Measurements from ENCODE around the gene BUD13. TPM values are rescaled to one million over a fixed set of nuclear protein-coding genes. Genes with fewer than 3 reads are reported as not detected.
A peak's percentile ranks its signal among the peaks of the same experiment; 100 is the strongest.

BUD13 gene
- total RNA-seq, 1 donor from 2014 or later = 15.0 TPM

- no peak for DNase-seq (ENCODE audit: extremely low spot score in 2 of 2)
- TF ChIP-seq POLR2A (IDR thresholded peaks at IDR 0.05) (no peak), POLR2AphosphoS5 (IDR thresholded peaks at IDR 0.05; ENCODE audit: insufficient read depth in 1 of 2, low read depth in 1 of 2) (no peak)
- TF ChIP-seq, protein P1, sequence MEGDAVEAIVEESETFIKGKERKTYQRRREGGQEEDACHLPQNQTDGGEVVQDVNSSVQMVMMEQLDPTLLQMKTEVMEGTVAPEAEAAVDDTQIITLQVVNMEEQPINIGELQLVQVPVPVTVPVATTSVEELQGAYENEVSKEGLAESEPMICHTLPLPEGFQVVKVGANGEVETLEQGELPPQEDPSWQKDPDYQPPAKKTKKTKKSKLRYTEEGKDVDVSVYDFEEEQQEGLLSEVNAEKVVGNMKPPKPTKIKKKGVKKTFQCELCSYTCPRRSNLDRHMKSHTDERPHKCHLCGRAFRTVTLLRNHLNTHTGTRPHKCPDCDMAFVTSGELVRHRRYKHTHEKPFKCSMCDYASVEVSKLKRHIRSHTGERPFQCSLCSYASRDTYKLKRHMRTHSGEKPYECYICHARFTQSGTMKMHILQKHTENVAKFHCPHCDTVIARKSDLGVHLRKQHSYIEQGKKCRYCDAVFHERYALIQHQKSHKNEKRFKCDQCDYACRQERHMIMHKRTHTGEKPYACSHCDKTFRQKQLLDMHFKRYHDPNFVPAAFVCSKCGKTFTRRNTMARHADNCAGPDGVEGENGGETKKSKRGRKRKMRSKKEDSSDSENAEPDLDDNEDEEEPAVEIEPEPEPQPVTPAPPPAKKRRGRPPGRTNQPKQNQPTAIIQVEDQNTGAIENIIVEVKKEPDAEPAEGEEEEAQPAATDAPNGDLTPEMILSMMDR (IDR thresholded peaks at IDR 0.05) = no peak
- intact Hi-C loops (cut with DNase I) = no loop called here
- no peak overlapping the region for H3K4me3 ChIP-seq
- H3K36me3 ChIP-seq = peaks cover 0 to 41% of the 10 kb centered on the region in 2 donors
- H3K9me3 ChIP-seq = no peaks in the 10 kb centered on the region
- no peaks in the 10 kb centered on the region for H3K27me3 ChIP-seq
- peaks cover under 1% of the 10 kb centered on the region for H3K4me1 ChIP-seq
- no peak overlapping the region for H3K27ac ChIP-seq
Measured at GRCh38 chr11:116777056-116777455, 4.3 kb upstream of the BUD13 start.

GRCh38 chr11:116776522-116776984 is 3.8 kb upstream of the BUD13 start:
- peaks cover 6% of the 10 kb centered on the region for H3K4me1 ChIP-seq
- H3K27ac ChIP-seq = no peak overlapping the region
- peaks cover 0 to 36% of the 10 kb centered on the region in 2 donors for H3K36me3 ChIP-seq
- no peaks in the 10 kb centered on the region for H3K9me3 ChIP-seq
- TF ChIP-seq POLR2A (IDR thresholded peaks at IDR 0.05) (no peak), POLR2AphosphoS5 (IDR thresholded peaks at IDR 0.05; ENCODE audit: insufficient read depth in 1 of 2, low read depth in 1 of 2) (no peak)
- TF ChIP-seq, protein P1 (IDR thresholded peaks at IDR 0.05) = no peak
- no peak for DNase-seq (ENCODE audit: extremely low spot score in 2 of 2)
- no peak overlapping the region for H3K4me3 ChIP-seq
- intact Hi-C loops (cut with DNase I) = no loop called here
- H3K27me3 ChIP-seq = no peaks in the 10 kb centered on the region

DNA sequence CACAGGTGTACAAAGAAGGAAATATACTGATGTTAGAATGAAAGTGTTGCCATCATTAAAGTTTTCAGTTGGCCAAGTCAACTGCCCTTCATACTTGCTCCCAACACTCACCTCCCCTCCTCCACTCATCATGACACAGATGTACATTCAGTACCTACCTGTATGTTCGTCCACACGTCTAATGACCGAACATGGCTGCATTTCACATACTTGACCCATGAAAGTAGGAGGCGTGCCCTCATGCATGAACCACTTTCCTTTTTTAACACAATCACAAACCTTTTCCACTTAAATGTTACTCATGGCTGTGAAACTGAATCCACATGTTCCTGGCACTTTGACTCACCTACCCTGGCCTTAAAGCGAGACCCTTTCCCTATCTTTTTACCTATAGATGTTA is 3.2 kb upstream of the BUD13 start:
- H3K4me3 ChIP-seq = no peak overlapping the region
- H3K27ac ChIP-seq = no peak overlapping the region
- H3K36me3 ChIP-seq = peaks cover 0 to 31% of the 10 kb centered on the region in 2 donors
- H3K9me3 ChIP-seq = no peaks in the 10 kb centered on the region
- no peak for TF ChIP-seq POLR2AphosphoS5 (IDR thresholded peaks at IDR 0.05; ENCODE audit: insufficient read depth in 1 of 2, low read depth in 1 of 2)
- no peak for TF ChIP-seq POLR2A (IDR thresholded peaks at IDR 0.05)
- TF ChIP-seq, protein P1 (IDR thresholded peaks at IDR 0.05) = no peak
- intact Hi-C loops (cut with DNase I) = no loop called here
- no peak for DNase-seq (ENCODE audit: extremely low spot score in 2 of 2)
- H3K27me3 ChIP-seq = no peaks in the 10 kb centered on the region
- peaks cover 11% of the 10 kb centered on the region for H3K4me1 ChIP-seq

DNA sequence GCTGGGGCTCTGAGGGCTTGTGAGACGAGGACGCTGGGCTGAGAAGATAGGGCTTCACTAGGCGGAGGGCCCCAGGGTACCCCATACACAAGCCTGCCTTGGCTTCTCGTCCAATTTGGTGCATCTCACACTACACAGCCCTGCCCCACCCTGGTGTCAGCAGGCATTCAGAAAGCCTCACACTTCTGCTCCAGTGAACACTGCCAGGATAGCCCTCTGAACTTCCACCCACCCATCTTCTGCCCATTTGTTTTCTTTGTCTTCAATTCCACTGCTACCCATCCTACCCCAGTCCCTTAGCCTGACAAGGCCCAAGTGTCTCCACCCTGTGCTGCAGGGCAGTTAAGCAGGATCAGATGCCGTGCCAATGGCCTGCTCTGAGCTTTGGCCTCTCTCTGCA is 1.9 kb upstream of the BUD13 start:
- no peak for DNase-seq (ENCODE audit: extremely low spot score in 2 of 2)
- intact Hi-C loops (cut with DNase I) = no loop called here
- TF ChIP-seq POLR2AphosphoS5 (IDR thresholded peaks at IDR 0.05; ENCODE audit: insufficient read depth in 1 of 2, low read depth in 1 of 2) (no peak), POLR2A (IDR thresholded peaks at IDR 0.05) (no peak)
- TF ChIP-seq, protein P1 (IDR thresholded peaks at IDR 0.05) = no peak

DNA sequence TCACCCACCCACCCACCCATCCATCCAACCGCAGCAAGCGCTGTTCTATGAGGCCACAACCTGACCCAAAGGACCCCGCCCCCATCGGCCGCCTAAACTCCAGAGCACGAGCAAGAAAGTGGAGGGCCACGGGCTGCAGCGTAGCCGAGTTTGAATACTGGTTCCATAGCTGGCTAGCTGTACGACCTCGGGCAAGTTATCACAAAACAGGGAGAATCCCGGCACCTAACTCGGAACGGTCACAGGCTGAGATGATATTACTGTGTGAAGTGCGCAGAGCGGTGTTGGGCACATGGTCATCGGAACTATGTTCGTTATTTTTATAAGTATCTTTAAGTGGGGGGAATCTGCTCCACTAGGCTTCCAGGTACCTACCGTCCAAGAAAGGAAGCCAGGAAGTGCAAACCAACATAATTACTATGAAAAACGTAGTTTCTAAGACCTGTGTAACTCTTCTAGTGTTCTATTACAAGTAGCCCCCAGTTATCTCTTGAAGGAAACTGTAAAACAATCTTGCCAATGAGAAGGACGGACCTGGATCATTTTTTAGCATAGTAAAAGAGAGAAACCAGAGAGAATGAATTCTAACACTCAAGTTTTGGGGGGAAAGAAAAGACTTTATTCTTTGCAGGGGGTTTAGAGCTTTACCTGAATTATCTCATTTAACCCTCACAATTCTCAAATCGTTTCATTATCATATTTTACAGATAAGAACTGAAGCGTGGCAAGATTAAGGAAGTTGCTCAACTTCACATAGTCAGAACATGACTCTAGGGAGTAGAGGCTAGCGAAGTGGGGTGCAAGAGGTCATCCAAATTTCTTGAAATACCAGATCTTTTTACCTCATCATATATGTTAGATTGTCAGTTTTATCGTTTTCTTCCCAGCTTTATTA is 663 bp upstream of the BUD13 start:
- Histone ChIP-seq H3K4me3 (peak overlapping the region; percentile 72 to 88), H3K27me3 (no peaks in the 10 kb centered on the region), H3K4me1 (peaks cover 25% of the 10 kb centered on the region), H3K27ac (peak overlapping the region; percentile 89), H3K36me3 (peaks cover 0 to 15% of the 10 kb centered on the region in 2 donors), H3K9me3 (no peaks in the 10 kb centered on the region)
- intact Hi-C loops (cut with DNase I) = no loop called here
- no peak for DNase-seq (ENCODE audit: extremely low spot score in 2 of 2)
- no peak for TF ChIP-seq POLR2AphosphoS5 (IDR thresholded peaks at IDR 0.05; ENCODE audit: insufficient read depth in 1 of 2, low read depth in 1 of 2)
- TF ChIP-seq POLR2A (IDR thresholded peaks at IDR 0.05) = no peak
- TF ChIP-seq, protein P1 (IDR thresholded peaks at IDR 0.05) = no peak

More for the DNA sequence above, 1.9 kb upstream of the BUD13 start:
- H3K4me1 ChIP-seq = peaks cover 23% of the 10 kb centered on the region
- no peak overlapping the region for H3K27ac ChIP-seq
- peaks cover 0 to 23% of the 10 kb centered on the region in 2 donors for H3K36me3 ChIP-seq
- H3K9me3 ChIP-seq = no peaks in the 10 kb centered on the region
- H3K27me3 ChIP-seq = no peaks in the 10 kb centered on the region
- H3K4me3 ChIP-seq = no peak overlapping the region

Data from vagina (tissue), 2 donors.